AG04450 (cell line): ENCODE data around the gene LRRN4. TPM values are rescaled to one million over a fixed set of nuclear protein-coding genes. Genes with fewer than 3 reads are reported as not detected.

Experiments used
- CTCF ChIA-PET: fragments of 300-600, 350-600 bp; formaldehyde crosslinking; extraction: SDS; loops from one replicate; lab custom pipeline; 2022; ENCODE audit warnings: antibody characterized with exemption, inconsistent platforms; lab: Charles Lee
- POLR2A ChIA-PET: fragments of 350-600 bp; formaldehyde crosslinking; extraction: SDS; loops from one replicate; lab custom pipeline; 2021; ENCODE audit warnings: antibody characterized with exemption, inconsistent platforms; lab: Yijun Ruan, JAX
- DNase-seq: peaks from one replicate; pipeline ENCODE4 v3.0.0-alpha.2; 2011; ENCODE audit warnings: low read depth, low spot score
- H3K27ac ChIP-seq: one replicate; pipeline ENCODE4 v1.5.1; 2012; ENCODE audit warnings: low read depth, low read length, control low read depth
- H3K27me3 ChIP-seq: one replicate; pipeline ENCODE4 v1.6.0; 2012; ENCODE audit warnings: low read length; ENCODE audit not compliant: control insufficient read depth, insufficient read depth
- H3K4me3 ChIP-seq: 2 replicates; pipeline ENCODE4 v1.5.1; 2011; ENCODE audit warnings: mild to moderate bottlenecking, low read depth, low read length, control low read depth
- H3K9me3 ChIP-seq: 2 replicates; pipeline ENCODE4 v1.5.1; 2012; ENCODE audit warnings: low read length; ENCODE audit not compliant: control insufficient read depth, insufficient read depth
- polyA plus RNA-seq: library from polyadenylated mRNA; depleted of rRNA; stranded (reverse); fragments of >200 nt; gene quantifications from 2 replicates; pipeline ENCODE4 v1.2.3, GENCODE V29; 2011
- TF ChIP-seq, protein P1 (sequence below): IDR thresholded peaks from 2 replicates; pipeline ENCODE4 v1.5.1; 2011; ENCODE audit warnings: low read depth, low read length, control low read depth, inconsistent platforms

LRRN4 gene
- polyA plus RNA-seq, 1 experiment, result 0.02 TPM

- POLR2A ChIA-PET, result interaction anchor here (0.6 to 0.8 kb wide), 2 partner anchors 32 to 311 kb away, joined by 3 to 5 read pairs; no protein-coding TSS in a partner anchor
- CTCF ChIA-PET, result interaction anchor here (0.6 to 2.3 kb wide), 4 partner anchors 70 to 479 kb away, joined by 3 to 7 read pairs (median 4); no protein-coding TSS in a partner anchor
- Histone ChIP-seq H3K4me3 (peak overlapping the region; percentile 80), H3K27ac (no peak overlapping the region), H3K9me3 (no peaks in the 10 kb centered on the region), H3K27me3 (no peaks in the 10 kb centered on the region)
- no peak for DNase-seq
- TF ChIP-seq, protein P1, sequence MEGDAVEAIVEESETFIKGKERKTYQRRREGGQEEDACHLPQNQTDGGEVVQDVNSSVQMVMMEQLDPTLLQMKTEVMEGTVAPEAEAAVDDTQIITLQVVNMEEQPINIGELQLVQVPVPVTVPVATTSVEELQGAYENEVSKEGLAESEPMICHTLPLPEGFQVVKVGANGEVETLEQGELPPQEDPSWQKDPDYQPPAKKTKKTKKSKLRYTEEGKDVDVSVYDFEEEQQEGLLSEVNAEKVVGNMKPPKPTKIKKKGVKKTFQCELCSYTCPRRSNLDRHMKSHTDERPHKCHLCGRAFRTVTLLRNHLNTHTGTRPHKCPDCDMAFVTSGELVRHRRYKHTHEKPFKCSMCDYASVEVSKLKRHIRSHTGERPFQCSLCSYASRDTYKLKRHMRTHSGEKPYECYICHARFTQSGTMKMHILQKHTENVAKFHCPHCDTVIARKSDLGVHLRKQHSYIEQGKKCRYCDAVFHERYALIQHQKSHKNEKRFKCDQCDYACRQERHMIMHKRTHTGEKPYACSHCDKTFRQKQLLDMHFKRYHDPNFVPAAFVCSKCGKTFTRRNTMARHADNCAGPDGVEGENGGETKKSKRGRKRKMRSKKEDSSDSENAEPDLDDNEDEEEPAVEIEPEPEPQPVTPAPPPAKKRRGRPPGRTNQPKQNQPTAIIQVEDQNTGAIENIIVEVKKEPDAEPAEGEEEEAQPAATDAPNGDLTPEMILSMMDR, result no peak
Observed at GRCh38 chr20:6007094-6007528, 46.7 kb downstream of the LRRN4 start.

DNA sequence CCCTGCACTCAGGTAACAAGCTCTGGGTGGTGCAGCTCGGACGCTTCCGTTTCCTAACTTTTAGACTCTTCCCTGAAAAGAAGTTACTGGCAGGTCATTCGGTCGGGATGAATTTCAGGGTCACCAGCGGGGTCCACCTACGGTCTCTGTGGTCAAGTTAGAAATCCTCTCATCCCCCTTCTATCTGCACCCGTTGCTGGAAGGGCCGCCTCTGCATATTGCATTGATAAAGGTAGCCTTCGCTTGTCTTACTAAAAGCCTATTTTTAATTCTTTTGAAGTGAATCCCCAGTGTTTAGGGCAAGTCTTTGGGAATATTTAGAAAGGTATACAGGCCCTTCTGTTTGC, 47.3 kb downstream of the LRRN4 start:
- H3K4me3 ChIP-seq, result peak overlapping the region; percentile 80
- POLR2A ChIA-PET, result interaction anchor here (0.6 kb wide), 1 partner anchor 31 kb away, joined by 5 read pairs; no protein-coding TSS in a partner anchor
- H3K27me3 ChIP-seq, result no peaks in the 10 kb centered on the region
- CTCF ChIA-PET, result interaction anchor here (0.6 to 2.3 kb wide), 2 partner anchors 71 to 477 kb away, joined by 5 to 7 read pairs; no protein-coding TSS in a partner anchor
- H3K27ac ChIP-seq, result no peak overlapping the region
- DNase-seq, result no peak
- no peaks in the 10 kb centered on the region for H3K9me3 ChIP-seq
- TF ChIP-seq, protein P1, result no peak

- Histone ChIP-seq H3K27me3 (no peaks in the 10 kb centered on the region), H3K9me3 (no peaks in the 10 kb centered on the region), H3K4me3 (no peak overlapping the region), H3K27ac (no peak overlapping the region)
- TF ChIP-seq, protein P1, result no peak
- no peak for DNase-seq
- POLR2A ChIA-PET, result no interaction called here
- CTCF ChIA-PET, result interaction anchor here (1.4 to 2.2 kb wide), 2 partner anchors 444 to 471 kb away, joined by 4 to 6 read pairs; no protein-coding TSS in a partner anchor
Observed at GRCh38 chr20:6000871-6001270, 53.0 kb downstream of the LRRN4 start.

GRCh38 chr20:5999783-6000182, 54.1 kb downstream of the LRRN4 start:
- POLR2A ChIA-PET, result interaction anchor here (0.6 kb wide), 1 partner anchor 164 kb away, joined by 5 read pairs; no protein-coding TSS in a partner anchor
- Histone ChIP-seq H3K4me3 (no peak overlapping the region), H3K27me3 (no peaks in the 10 kb centered on the region), H3K9me3 (no peaks in the 10 kb centered on the region), H3K27ac (no peak overlapping the region)
- CTCF ChIA-PET, result no interaction called here
- TF ChIP-seq, protein P1, result no peak
- DNase-seq, result no peak

- Histone ChIP-seq H3K4me3 (no peak overlapping the region), H3K9me3 (no peaks in the 10 kb centered on the region), H3K27ac (no peak overlapping the region), H3K27me3 (no peaks in the 10 kb centered on the region)
- TF ChIP-seq, protein P1, result no peak
- no peak for DNase-seq
- ChIA-PET POLR2A (no interaction called here), CTCF (interaction anchor here (0.7 kb wide), 1 partner anchor 427 kb away, joined by 4 read pairs; no protein-coding TSS in a partner anchor)
Observed at GRCh38 chr20:5996765-5997164, 57.1 kb downstream of the LRRN4 start.
